NCI-H460 (cell line): Measurements from ENCODE around the gene AXIN2. TPM values are rescaled to one million over a fixed set of nuclear protein-coding genes. Genes with fewer than 3 reads are reported as not detected.
"Not testable (repeated sequence)": the region's sequence is repeated elsewhere in the genome, so short reads cannot be mapped to it uniquely, and the experiment has no call there.

Experiments used
- DNase-seq: peaks from one replicate; pipeline ENCODE4 v3.0.0-alpha.2; 2016; ENCODE audit warnings: low read depth; ENCODE audit errors: extremely low read depth
- total RNA-seq: library from RNA; depleted of rRNA; stranded (reverse); fragments of >200 nt; shearing (Covaris generic); gene quantifications from 2 replicates; pipeline ENCODE4 v1.2.3, GENCODE V29; 2014

AXIN2 gene
- total RNA-seq, 1 experiment from 2014 or later, result 0.02 TPM

DNA sequence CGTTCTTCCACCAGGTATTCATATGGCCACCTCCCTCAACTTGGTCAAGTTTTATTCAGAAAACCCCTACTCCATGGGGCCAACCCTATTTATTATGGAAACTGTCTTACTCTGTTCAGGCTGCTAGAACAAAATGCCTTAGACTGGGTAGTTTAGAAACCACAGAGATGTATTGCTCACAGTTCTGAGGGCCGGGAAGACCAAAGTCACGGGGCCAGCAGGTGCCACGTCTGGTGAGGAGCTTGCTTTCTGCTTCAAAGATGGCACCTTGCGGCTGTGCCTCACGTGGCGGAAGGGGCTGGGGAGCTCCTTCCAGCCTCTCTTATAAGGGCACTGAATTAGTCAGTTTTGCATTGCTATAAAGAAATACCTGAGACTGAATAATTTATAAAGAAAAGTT is 74.3 kb downstream of the AXIN2 start:
- no peak for DNase-seq

DNA sequence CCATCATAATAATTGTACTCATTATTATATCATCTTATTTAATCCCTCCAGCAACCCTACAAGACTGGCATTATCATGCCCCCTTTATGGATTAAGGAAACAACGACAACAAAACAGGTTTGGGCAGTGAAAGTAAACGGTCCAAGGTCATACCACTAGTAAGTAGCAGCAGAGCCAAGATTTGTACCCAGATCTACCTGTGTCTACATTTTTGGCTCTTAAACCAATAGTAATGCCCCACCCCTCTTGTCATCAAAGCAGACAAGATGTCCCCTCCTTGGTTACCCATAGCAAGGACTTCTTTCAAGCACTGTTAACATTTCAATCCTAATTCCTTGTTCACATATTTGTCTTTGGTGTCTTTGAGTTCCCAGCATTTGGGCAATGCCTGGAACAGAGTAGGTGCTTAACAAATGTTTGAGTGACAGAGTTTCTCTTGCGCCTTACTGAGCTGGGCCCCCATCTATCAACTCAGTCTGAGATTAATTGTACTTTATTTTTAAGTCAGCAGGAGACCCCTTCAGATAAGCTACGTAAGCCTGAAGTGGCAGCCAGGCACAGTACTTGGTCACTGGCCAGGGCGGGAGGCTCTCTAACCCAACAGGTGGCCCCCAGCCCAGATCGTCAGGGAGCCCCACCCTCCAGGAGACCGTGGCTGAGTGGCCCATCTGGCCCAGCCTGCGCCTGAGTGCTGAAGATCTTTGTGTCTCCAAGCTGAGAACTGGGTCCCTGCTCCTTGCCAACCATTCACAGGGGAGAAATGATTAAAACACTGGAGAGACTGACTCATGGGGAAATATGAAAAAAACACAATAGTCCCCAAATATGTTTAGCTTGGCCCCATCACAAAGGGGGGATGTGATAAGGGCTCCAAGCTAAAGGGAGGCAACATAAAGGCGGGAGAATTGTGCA is 75.8 kb downstream of the AXIN2 start:
- DNase-seq, result no peak

DNA sequence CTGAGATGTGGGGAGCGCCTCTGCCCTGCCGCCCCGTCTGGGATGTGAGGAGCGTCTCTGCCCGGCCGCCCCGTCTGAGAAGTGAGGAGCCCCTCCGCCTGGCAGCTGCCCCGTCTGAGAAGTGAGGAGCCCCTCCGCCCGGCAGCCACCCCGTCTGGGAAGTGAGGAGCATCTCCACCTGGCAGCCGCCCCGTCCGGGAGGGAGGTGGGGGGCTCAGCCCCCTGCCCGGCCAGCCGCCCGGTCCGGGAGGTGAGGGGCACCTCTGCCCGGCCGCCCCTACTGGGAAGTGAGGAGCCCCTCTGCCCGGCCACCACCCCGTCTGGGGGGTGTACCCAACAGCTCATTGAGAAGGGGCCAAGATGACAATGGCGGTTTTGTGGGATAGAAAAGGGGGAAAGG is 77.0 kb downstream of the AXIN2 start:
- DNase-seq, result not testable (repeated sequence)

DNA sequence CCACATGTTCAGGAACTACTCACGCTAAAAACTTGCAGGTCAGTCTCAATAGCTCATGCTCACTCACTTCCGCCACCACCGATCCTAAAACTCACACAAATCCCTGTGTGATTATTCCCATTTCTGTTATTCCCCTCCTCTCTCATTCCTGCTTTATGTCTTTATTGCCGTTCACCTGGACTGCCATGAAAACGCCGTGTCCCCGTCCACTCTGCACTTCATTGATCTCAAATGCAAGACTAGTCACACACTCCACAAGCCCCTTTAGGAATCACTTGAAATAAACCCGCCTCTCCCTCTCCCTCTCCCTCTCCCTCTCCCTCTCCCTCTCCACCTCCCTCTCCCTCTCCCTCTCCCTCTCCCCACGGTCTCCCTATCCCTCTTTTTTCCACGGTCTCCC is 78.0 kb downstream of the AXIN2 start:
- no peak for DNase-seq

DNA sequence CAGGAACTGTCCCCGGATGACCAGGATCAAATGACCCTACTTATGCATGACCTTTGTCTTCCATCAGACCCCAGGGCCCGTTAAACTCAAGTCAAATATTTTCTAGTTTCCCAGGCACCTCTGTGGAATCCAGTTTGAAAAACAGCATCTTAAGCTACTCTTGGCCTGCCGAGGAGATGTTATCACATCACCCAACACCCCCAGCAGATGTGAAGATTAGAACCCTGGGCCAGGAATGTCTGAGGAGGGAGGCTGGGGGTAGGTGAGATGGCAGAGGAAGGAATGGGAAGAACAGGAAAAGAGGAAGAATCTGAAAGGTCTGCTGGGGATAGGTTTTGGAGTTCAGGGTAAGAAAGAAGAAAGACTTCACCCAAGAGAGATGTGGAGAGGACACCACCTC is 79.2 kb downstream of the AXIN2 start:
- no peak for DNase-seq

DNA sequence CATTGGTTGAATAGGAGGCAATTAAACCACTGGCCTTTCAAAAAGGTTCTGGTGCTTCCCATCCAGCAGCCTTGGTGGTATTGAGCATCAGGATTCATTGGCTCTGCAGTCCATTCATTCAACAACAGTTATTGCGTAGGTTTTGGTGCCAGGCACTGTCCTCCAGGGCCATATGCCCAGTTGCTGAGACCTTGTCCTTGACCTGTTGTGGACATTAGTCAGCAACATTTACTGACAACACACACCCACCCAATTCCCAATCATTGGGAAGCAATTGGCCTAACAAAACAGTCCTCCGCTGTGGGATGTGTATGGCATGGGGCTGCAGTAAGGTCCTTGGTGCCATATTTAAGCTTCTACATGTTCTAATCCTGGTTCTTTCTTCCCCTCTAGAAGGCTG is 82.2 kb downstream of the AXIN2 start:
- no peak for DNase-seq
